Ovary (tissue), 9 donors: ENCODE results near the gene DYNC1LI1. TPM values are rescaled to one million over a fixed set of nuclear protein-coding genes. Genes with fewer than 3 reads are reported as not detected.

ENCODE experiments used
- DNase-seq, 5 donors: peaks; one replicate each; pipeline ENCODE4 v3.0.0-alpha.2; 2019 to 2020
- H3K27ac ChIP-seq, 2 donors: fragments of 200-600 bp; one replicate each; pipeline versions ENCODE4 v1.5.1 to v1.8.0; 2019 to 2022
- H3K27me3 ChIP-seq: fragments of 200-600 bp; one replicate; pipeline ENCODE4 v1.8.0; 2022
- H3K36me3 ChIP-seq: fragments of 200-600 bp; sonication (generic); one replicate; pipeline ENCODE4 v1.5.1; 2019
- H3K4me1 ChIP-seq: one replicate; pipeline ENCODE4 v1.8.1; 2013; ENCODE audit warnings: mild to moderate bottlenecking, moderate library complexity; ENCODE audit not compliant: insufficient read depth
- H3K4me3 ChIP-seq: fragments of 200-600 bp; sonication (generic); one replicate; pipeline ENCODE4 v1.5.1; 2017
- H3K9me3 ChIP-seq, 2 donors: fragments of 200-600 bp in 1 of 2; sonication (generic) in 1 of 2; one replicate each; pipeline versions ENCODE4 v1.5.1 to v1.8.1; 2013 to 2019; ENCODE audit warnings: mild to moderate bottlenecking in 1 of 2, moderate library complexity in 1 of 2
- EP300 ChIP-seq: sonication (generic); formaldehyde crosslinking; IDR thresholded peaks from one replicate; pipeline ENCODE4 v1.6.1; 2017; ENCODE audit warnings: antibody characterized with exemption
- POLR2A ChIP-seq: fragments of 450-650 bp; IDR thresholded peaks from one replicate; pipeline ENCODE4 v1.6.1; 2017; ENCODE audit warnings: antibody characterized with exemption, mild to moderate bottlenecking, moderate library complexity
- WGBS, 3 donors: extraction: QIAGEN DNeasy Blood & Tissue Kit in 1 of 3; methylation state at CpG; one replicate each; pipeline versions ENCODE4 v1.1.5 to v1.1.7; 2013 to 2017; 5-methylcytosine and 5-hydroxymethylcytosine counted together
- intact Hi-C, 4 donors: fragments of 100-400 bp; cut with DNase I; formaldehyde crosslinking; loops; one replicate each; pipeline versions ENCODE4 v1.11.0 to v1.15.1; 2022 to 2023
- polyA plus RNA-seq, 2 donors: library from polyadenylated mRNA; stranded (reverse); fragments of 200-250 nt in 1 of 2; fragments of 350-450 nt in 1 of 2; fragmentation: Illumina TruSeq in 1 of 2; extraction: RNeasy Lipid Tissue Mini Kit (QIAGEN cat#74804) in 1 of 2; gene quantifications; one replicate each; pipeline ENCODE4 v1.2.3, GENCODE V29; 2013 to 2014
- total RNA-seq, 7 donors: library from RNA; depleted of rRNA in 2 of 7; stranded (reverse); fragments of >200 nt in 2 of 7; fragmentation: NEBNext Ultra II Directional in 3 of 7; extraction: Animal tissue kit (Norgen Biotek cat#: 25700) in 3 of 7; gene quantifications; one replicate each; pipeline versions ENCODE4 v1.1.0 to v1.2.4, GENCODE V29; 2016 to 2023
- TF ChIP-seq, protein P1 (sequence below), 3 donors: fragments of 450-650 bp in 2 of 3; fragments of 200-600 bp in 1 of 3; IDR thresholded peaks; one replicate each; pipeline versions ENCODE4 v1.5.1 to v1.8.0; 2016 to 2022; ENCODE audit warnings: antibody characterized with exemption in 3 of 3, mild to moderate bottlenecking in 1 of 3
- donor health status: DM: no; HTN: no; CAD: no; lungs with moderate emphysema.
- donor health status: DM: no; HTN: no; CAD: no.
- donor health status: Bipolar disorder and iron deficiency.
- donor health status: DM: yes; HTN: yes; CAD: no.
- donor health status: DM: no; HTN: no; CAD: no.
- donor health status: DM: yes; HTN: yes; CAD: no.

Gene DYNC1LI1
- total and polyA plus RNA-seq, 9 donors = 21.0 to 37.8 (median 26.6) TPM

DNA sequence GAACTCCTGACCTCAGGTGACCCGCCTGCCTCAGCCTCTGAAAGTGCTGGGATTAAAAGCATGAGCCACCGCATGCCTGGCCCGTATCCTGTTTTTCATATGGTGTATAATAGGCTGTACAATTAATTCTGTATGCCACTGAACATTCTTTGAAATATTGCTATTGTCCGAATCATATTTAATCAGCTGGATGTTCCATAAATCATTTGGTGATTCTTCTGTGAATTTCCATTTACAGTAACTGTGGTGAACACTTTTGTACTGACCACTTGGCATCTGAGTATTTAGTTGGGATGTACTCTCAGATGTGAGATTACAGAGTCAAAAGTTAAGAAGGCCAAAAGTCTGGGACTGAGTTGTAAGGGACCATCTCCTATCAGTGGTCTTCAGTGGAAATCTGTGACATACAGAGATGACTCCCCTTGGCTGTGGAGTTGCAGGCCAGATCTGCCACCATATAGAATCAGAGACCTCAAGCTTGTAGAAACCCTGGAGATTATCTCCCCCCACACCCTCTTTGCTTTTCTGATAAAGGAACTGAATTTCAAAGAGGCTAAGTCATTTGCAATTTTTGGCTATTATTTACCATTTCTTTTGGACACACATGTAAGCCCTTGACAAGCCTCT lies 25.7 kb upstream of the DYNC1LI1 start:
- H3K4me3 ChIP-seq = no peak overlapping the region
- no peaks in the 10 kb centered on the region for H3K9me3 ChIP-seq
- H3K27me3 ChIP-seq = no peaks in the 10 kb centered on the region
- H3K27ac ChIP-seq = no peak overlapping the region
- no peak for DNase-seq
- 67 to 87% (median 85%) methylated on average over 4 of the region's 4 CpGs for WGBS, 3 donors
- intact Hi-C loops = no loop called here
- H3K36me3 ChIP-seq = no peaks in the 10 kb centered on the region
- TF ChIP-seq POLR2A = no peak
- TF ChIP-seq, protein P1, sequence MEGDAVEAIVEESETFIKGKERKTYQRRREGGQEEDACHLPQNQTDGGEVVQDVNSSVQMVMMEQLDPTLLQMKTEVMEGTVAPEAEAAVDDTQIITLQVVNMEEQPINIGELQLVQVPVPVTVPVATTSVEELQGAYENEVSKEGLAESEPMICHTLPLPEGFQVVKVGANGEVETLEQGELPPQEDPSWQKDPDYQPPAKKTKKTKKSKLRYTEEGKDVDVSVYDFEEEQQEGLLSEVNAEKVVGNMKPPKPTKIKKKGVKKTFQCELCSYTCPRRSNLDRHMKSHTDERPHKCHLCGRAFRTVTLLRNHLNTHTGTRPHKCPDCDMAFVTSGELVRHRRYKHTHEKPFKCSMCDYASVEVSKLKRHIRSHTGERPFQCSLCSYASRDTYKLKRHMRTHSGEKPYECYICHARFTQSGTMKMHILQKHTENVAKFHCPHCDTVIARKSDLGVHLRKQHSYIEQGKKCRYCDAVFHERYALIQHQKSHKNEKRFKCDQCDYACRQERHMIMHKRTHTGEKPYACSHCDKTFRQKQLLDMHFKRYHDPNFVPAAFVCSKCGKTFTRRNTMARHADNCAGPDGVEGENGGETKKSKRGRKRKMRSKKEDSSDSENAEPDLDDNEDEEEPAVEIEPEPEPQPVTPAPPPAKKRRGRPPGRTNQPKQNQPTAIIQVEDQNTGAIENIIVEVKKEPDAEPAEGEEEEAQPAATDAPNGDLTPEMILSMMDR (IDR thresholded peaks at IDR 0.05) = no peak
- no peak for TF ChIP-seq EP300
- no peaks in the 10 kb centered on the region for H3K4me1 ChIP-seq

DNA sequence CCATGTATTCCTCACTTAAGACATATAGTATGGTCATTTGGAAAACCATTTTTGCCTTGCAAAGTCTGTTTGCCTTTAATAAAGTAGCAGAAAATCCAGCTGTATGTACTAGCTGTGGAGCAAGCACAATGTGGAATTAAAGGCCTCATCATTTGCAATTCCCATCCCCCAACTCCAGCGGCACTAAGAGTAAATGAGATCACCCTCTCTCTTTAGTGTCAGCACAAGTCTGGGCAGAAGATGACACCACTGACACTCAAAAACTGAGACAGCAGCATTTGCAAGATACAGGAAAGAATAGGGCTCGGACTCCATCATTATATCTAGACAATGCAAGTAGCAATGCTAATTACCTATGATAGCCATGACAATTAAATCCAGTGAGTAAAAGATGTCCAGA lies 24.7 kb upstream of the DYNC1LI1 start:
- intact Hi-C loops = no loop called here
- H3K36me3 ChIP-seq = no peaks in the 10 kb centered on the region
- DNase-seq = no peak

DNA sequence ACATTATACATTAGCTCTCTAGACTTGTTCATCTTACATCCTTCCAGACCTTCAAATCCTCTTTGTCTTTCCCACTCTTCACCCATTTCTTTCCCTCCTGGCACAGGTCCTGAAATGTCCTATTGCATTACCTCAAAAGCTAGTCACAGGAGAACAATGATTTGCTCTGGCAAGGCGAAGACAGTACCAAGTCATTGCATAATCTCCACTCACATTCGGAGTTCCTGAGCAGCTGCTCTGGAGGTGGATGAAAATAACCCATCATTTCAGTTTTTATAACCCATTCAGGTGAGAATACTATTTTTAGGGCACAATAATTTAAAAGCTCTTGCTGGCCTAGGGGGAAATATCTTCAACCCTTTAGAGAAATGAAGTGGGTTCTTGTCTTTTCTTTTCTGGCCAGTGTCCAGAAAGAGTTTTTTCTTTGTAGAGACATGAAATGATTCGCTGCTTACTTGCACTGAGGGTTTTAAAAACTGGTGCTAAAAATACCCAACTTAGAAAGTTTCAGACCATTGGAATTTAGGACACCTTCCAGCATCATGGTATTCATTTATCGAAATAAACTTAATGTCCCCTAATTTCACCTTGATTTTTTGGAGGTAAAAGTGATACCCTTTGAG lies 23.4 kb upstream of the DYNC1LI1 start:
- H3K4me3 ChIP-seq = no peak overlapping the region
- no peaks in the 10 kb centered on the region for H3K36me3 ChIP-seq
- no peaks in the 10 kb centered on the region for H3K9me3 ChIP-seq
- intact Hi-C loops = no loop called here
- H3K4me1 ChIP-seq = no peaks in the 10 kb centered on the region
- 44 to 57% (median 48%) methylated on average over 4 of the region's 4 CpGs for WGBS, 3 donors
- H3K27me3 ChIP-seq = no peaks in the 10 kb centered on the region
- H3K27ac ChIP-seq = no peak overlapping the region
- TF ChIP-seq, protein P1 (IDR thresholded peaks at IDR 0.05) = no peak
- no peak for TF ChIP-seq EP300
- TF ChIP-seq POLR2A = no peak
- DNase-seq = no peak

More for the DNA sequence above, 24.7 kb upstream of the DYNC1LI1 start:
- TF ChIP-seq, protein P1 (IDR thresholded peaks at IDR 0.05) = no peak
- TF ChIP-seq POLR2A (no peak), EP300 (no peak)
- 83 to 90% (median 85%) methylated on average over 2 of the region's 2 CpGs for WGBS, 3 donors
- Histone ChIP-seq H3K27ac (no peak overlapping the region), H3K4me3 (no peak overlapping the region), H3K9me3 (no peaks in the 10 kb centered on the region), H3K27me3 (no peaks in the 10 kb centered on the region), H3K4me1 (no peaks in the 10 kb centered on the region)

DNA sequence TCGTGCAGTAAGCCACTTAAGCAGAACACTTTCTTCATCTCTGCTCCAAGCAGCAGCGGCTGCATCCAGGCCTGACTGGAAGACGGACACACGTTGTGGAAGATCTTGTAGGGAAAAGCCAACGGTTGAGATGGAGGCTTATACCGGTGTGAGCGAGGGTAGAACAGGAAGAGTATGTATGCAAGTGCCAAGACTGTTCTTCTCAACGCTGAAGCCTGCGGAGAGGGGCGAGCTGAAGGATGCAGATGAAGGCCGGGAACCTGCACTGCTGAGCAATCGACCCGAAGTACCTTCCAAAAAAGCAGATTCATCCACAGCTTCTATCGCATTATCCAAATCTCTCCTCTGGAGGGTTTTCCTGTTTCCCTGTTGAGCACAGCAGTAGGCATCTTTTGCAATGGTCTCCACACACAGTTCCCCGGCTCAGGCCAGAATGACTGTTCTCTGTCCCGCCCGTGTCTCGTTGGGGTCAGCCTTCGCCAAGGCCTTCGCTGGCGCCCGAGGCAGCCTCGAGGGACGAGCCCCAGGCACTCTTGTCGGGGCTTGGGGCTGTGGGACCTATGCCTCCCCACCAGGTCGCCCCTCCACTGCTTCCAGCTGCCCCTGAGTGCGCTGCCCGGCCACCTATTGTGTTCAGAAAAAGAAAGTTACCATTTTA lies 22.2 kb upstream of the DYNC1LI1 start:
- no peaks in the 10 kb centered on the region for H3K27me3 ChIP-seq
- no peak overlapping the region for H3K4me3 ChIP-seq
- no peak overlapping the region for H3K27ac ChIP-seq
- WGBS, 3 donors = 72 to 80% (median 79%) methylated on average over 28 of the region's 28 CpGs
- no peak for DNase-seq
- H3K9me3 ChIP-seq = no peaks in the 10 kb centered on the region
- intact Hi-C loops = no loop called here
- TF ChIP-seq EP300 = no peak
- TF ChIP-seq, protein P1 (IDR thresholded peaks at IDR 0.05) = no peak
- TF ChIP-seq POLR2A = no peak
- H3K4me1 ChIP-seq = no peaks in the 10 kb centered on the region
- H3K36me3 ChIP-seq = no peaks in the 10 kb centered on the region
